Endothelial cell of umbilical vein (primary cell): Measurements from ENCODE around the gene MEIG1. TPM values are rescaled to one million over a fixed set of nuclear protein-coding genes. Genes with fewer than 3 reads are reported as not detected.

Source experiments
- BruUV-seq: library from RNA; stranded (reverse); fragments of 400-500 nt; replicated peaks from 2 replicates; lab custom pipeline; 2021; lab: Mats Ljungman, UMichigan
- CTCF ChIA-PET: fragments of 300-600, 350-600 bp; sonication (Branson Sonifier 250); formaldehyde crosslinking; loops from one replicate; lab custom pipeline; 2021; ENCODE audit warnings: antibody characterized with exemption, inconsistent platforms; lab: Charles Lee
- POLR2A ChIA-PET: fragments of 300-600, 350-600 bp; sonication (Branson Sonifier 250); formaldehyde crosslinking; loops from one replicate; lab custom pipeline; 2021; ENCODE audit warnings: antibody characterized with exemption, inconsistent platforms; lab: Charles Lee
- DNase-seq: peaks from one replicate; pipeline ENCODE4 v3.0.0-alpha.2; 2011; ENCODE audit warnings: low read depth, low spot score
- FAIRE-seq: peaks from 2 replicates; lab custom pipeline; 2011; peaks lifted over from hg19 to GRCh38; lab: Jason Lieb, UNC
- H2AFZ ChIP-seq: 2 replicates; pipeline ENCODE4 v1.6.0; 2012; ENCODE audit warnings: low read depth, low read length, control low read depth, inconsistent platforms
- H3K27ac ChIP-seq: 2 replicates; pipeline ENCODE4 v1.5.1; 2011; ENCODE audit warnings: low read depth, mild to moderate bottlenecking, control low read depth, low read length, moderate library complexity; ENCODE audit not compliant: insufficient read depth
- H3K27me3 ChIP-seq, 2 experiments: 2 replicates each; pipeline versions ENCODE4 v1.6.0 to v1.6.1; 2011; ENCODE audit warnings: low read length in 2 of 2, mixed read lengths in 1 of 2; ENCODE audit not compliant: control insufficient read depth in 2 of 2, insufficient read depth in 2 of 2
- H3K36me3 ChIP-seq, 2 experiments: 2 replicates in 1 of 2; 3 replicates in 1 of 2; pipeline ENCODE4 v1.5.1; 2011; ENCODE audit warnings: low read length in 2 of 2, mild to moderate bottlenecking in 1 of 2, moderate library complexity in 1 of 2; ENCODE audit not compliant: control insufficient read depth in 2 of 2, insufficient read depth in 2 of 2; ENCODE audit errors: extremely low read depth in 1 of 2
- H3K4me1 ChIP-seq: 3 replicates; pipeline ENCODE4 v1.5.1; 2011; ENCODE audit warnings: mild to moderate bottlenecking, low read length; ENCODE audit not compliant: control insufficient read depth, insufficient read depth; ENCODE audit errors: extremely low read depth
- H3K4me2 ChIP-seq: 2 replicates; pipeline ENCODE4 v1.6.1; 2011; ENCODE audit warnings: low read length, control low read depth, mixed read lengths; ENCODE audit not compliant: insufficient read depth
- H3K4me3 ChIP-seq, 3 experiments: fragments of 200-600 bp in 1 of 3; sonication (generic), shearing (Covaris generic) in 1 of 3; replicated peaks in 1 of 3; 2 replicates each; pipeline ENCODE4 v1.5.1; 2011 to 2016; ENCODE audit warnings: control low read depth in 3 of 3, low read length in 3 of 3, mild to moderate bottlenecking in 2 of 3, inconsistent platforms in 1 of 3, low read depth in 1 of 3, moderate library complexity in 1 of 3; ENCODE audit not compliant: insufficient read depth in 1 of 3
- H3K79me2 ChIP-seq: 2 replicates; pipeline ENCODE4 v1.6.0; 2012; ENCODE audit warnings: low read length, inconsistent platforms; ENCODE audit not compliant: control insufficient read depth, insufficient read depth
- H3K9ac ChIP-seq: replicated peaks from 2 replicates; pipeline ENCODE3; 2011; ENCODE audit warnings: low read length, control low read depth; ENCODE audit not compliant: insufficient read depth; ENCODE audit errors: extremely low read depth
- H3K9me1 ChIP-seq: replicated peaks from 3 replicates; pipeline ENCODE4 v1.6.0; 2011; ENCODE audit warnings: mild to moderate bottlenecking, low read length; ENCODE audit not compliant: control insufficient read depth, insufficient read depth; ENCODE audit errors: extremely low read depth
- H3K9me3 ChIP-seq: replicated peaks from 2 replicates; pipeline ENCODE4 v1.5.1; 2012; ENCODE audit warnings: low read length, inconsistent platforms; ENCODE audit not compliant: control insufficient read depth, insufficient read depth
- H4K20me1 ChIP-seq: replicated peaks from 2 replicates; pipeline ENCODE3; 2011; ENCODE audit warnings: mild to moderate bottlenecking, low read length; ENCODE audit not compliant: control insufficient read depth, insufficient read depth; ENCODE audit errors: extremely low read depth
- EZH2 ChIP-seq: IDR thresholded peaks from 2 replicates; pipeline ENCODE4 v1.6.1; 2012; ENCODE audit warnings: borderline replicate concordance, low read depth, mild to moderate bottlenecking, moderate library complexity, low read length, inconsistent platforms; ENCODE audit not compliant: severe bottlenecking
- FOS ChIP-seq: IDR thresholded peaks from 2 replicates; pipeline ENCODE4 v1.6.1; 2011; ENCODE audit warnings: mild to moderate bottlenecking, low read length, moderate library complexity, borderline replicate concordance; ENCODE audit not compliant: insufficient read depth
- GATA2 ChIP-seq: IDR thresholded peaks from 2 replicates; pipeline ENCODE4 v1.7.0; 2011; ENCODE audit warnings: low read depth, mild to moderate bottlenecking, moderate library complexity, mixed read lengths, low read length; ENCODE audit not compliant: insufficient read length, insufficient read depth
- JUN ChIP-seq: IDR thresholded peaks from 2 replicates; pipeline ENCODE4 v1.6.1; 2011; ENCODE audit warnings: borderline replicate concordance, low read depth; ENCODE audit not compliant: insufficient read length, insufficient read depth
- MYC ChIP-seq: IDR thresholded peaks from one replicate; pipeline ENCODE4 v1.6.1; 2011; ENCODE audit warnings: mild to moderate bottlenecking, low read depth, low read length
- POLR2A ChIP-seq: IDR thresholded peaks from 2 replicates; pipeline ENCODE4 v1.6.1; 2012; ENCODE audit warnings: low read depth, mild to moderate bottlenecking, control low read depth, low read length
- POLR2AphosphoS5 ChIP-seq: IDR thresholded peaks from 2 replicates; pipeline ENCODE4 v1.6.1; 2012; ENCODE audit warnings: low read depth, mild to moderate bottlenecking, control low read depth, low read length, moderate library complexity; ENCODE audit not compliant: insufficient read depth
- dilution Hi-C: fragments of 300-500 bp; cut with MboI; formaldehyde crosslinking; loops from one replicate; pipeline ENCODE4 v1.15.0; 2019; ENCODE audit warnings: low sequenced_read_pairs; ENCODE audit not compliant: extremely low pct_ligation_motif_present
- intact Hi-C: fragments of 100-400 bp; cut with micrococcal nuclease; formaldehyde crosslinking; loops from one replicate; pipeline ENCODE4 v1.10.0; 2022
- polyA plus RNA-seq, 4 experiments: library from polyadenylated mRNA; depleted of rRNA in 3 of 4; stranded (reverse) in 3 of 4; unstranded in 1 of 4; fragments of >200 nt; gene quantifications; 2 replicates each; pipeline versions ENCODE4 v1.2.1 to v1.2.3, GENCODE V29; 2011 to 2012; ENCODE audit warnings: missing spikeins in 1 of 4
- total RNA-seq: library from RNA; stranded (reverse); gene quantifications from 2 replicates; pipeline ENCODE4 v1.2.3, GENCODE V29; 2021
- TF ChIP-seq, protein P1 (sequence below): IDR thresholded peaks from 2 replicates; pipeline ENCODE4 v1.6.1; 2011; ENCODE audit not compliant: insufficient read depth, insufficient read length
- TF ChIP-seq, protein P2 (sequence below), 2 donors: IDR thresholded peaks; 1 replicate in 1 of 2; 2 replicates in 1 of 2; pipeline ENCODE4 v1.5.1; 2011; ENCODE audit warnings: low read length in 2 of 2, mild to moderate bottlenecking in 2 of 2, moderate library complexity in 2 of 2, control low read depth in 1 of 2, inconsistent platforms in 1 of 2, low read depth in 1 of 2; ENCODE audit not compliant: insufficient read depth in 1 of 2; ENCODE audit errors: extremely low read depth in 1 of 2

Gene MEIG1
- total and polyA plus RNA-seq, 2 donors (not counting 3 experiments of a cell fraction or from before 2014, with no cell fraction given): 0.23 TPM; not detected in 1

DNA sequence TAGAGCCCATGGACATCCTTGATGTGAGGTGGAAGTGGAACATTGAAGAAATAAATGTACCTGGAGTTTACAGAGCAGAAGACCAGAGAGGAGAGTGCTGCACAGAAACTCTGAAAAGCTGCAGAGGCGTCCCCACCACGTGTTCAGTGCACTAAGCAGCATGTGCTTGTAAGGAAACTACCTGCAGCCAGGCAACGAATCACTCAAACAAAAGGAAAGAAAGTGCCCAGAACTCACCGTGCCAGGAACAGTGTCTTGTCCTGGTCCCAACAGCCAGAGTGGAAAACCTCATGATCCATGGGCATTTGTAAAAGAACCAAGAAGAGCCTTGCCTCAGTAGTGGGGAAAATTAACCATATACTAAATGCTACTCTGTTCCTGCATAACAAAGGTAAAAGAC lies 48.2 kb upstream of the MEIG1 start:
- POLR2A ChIA-PET: no interaction called here
- no peak for TF ChIP-seq JUN
- TF ChIP-seq, protein P1, sequence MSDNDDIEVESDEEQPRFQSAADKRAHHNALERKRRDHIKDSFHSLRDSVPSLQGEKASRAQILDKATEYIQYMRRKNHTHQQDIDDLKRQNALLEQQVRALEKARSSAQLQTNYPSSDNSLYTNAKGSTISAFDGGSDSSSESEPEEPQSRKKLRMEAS: no peak
- TF ChIP-seq, protein P2, sequence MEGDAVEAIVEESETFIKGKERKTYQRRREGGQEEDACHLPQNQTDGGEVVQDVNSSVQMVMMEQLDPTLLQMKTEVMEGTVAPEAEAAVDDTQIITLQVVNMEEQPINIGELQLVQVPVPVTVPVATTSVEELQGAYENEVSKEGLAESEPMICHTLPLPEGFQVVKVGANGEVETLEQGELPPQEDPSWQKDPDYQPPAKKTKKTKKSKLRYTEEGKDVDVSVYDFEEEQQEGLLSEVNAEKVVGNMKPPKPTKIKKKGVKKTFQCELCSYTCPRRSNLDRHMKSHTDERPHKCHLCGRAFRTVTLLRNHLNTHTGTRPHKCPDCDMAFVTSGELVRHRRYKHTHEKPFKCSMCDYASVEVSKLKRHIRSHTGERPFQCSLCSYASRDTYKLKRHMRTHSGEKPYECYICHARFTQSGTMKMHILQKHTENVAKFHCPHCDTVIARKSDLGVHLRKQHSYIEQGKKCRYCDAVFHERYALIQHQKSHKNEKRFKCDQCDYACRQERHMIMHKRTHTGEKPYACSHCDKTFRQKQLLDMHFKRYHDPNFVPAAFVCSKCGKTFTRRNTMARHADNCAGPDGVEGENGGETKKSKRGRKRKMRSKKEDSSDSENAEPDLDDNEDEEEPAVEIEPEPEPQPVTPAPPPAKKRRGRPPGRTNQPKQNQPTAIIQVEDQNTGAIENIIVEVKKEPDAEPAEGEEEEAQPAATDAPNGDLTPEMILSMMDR (IDR thresholded peaks at IDR 0.05; ENCODE audit: extremely low read depth in 1 of 2, insufficient read depth in 1 of 2, low read depth in 1 of 2, low read length in 2 of 2): no peak
- TF ChIP-seq FOS: no peak
- no peak for TF ChIP-seq POLR2A
- no peak for TF ChIP-seq GATA2
- TF ChIP-seq EZH2: no peak
- no peak for TF ChIP-seq POLR2AphosphoS5
- no peak for TF ChIP-seq MYC
- CTCF ChIA-PET: interaction anchor here (1.0 to 1.4 kb wide), 2 partner anchors 8 to 42 kb away, joined by 3 read pairs; no protein-coding TSS in a partner anchor
- Histone ChIP-seq H3K4me3 (no peak overlapping the region), H3K9me3 (no peaks in the 10 kb centered on the region), H3K36me3 (peaks cover 3 to 28% of the 10 kb centered on the region in 2 experiments), H3K27me3 (no peaks in the 10 kb centered on the region), H4K20me1 (no peaks in the 10 kb centered on the region), H2AFZ (no peak overlapping the region), H3K9ac (no peak overlapping the region), H3K9me1 (no peaks in the 10 kb centered on the region), H3K79me2 (no peaks in the 10 kb centered on the region), H3K4me2 (no peak overlapping the region), H3K27ac (no peak overlapping the region), H3K4me1 (no peaks in the 10 kb centered on the region)
- intact Hi-C loops: no loop called here
- DNase-seq: no peak
- no peak for FAIRE-seq
- dilution Hi-C loops: no loop called here
- BruUV-seq: no TSS peak
